HG02763 (cell line): ENCODE measurements around the gene MAPKAPK3.
"Not testable (repeated sequence)": the region's sequence is repeated elsewhere in the genome, so short reads cannot be mapped to it uniquely, and the experiment has no call there.

Source experiments
- ATAC-seq: cut with Tn5 transposase; IDR thresholded peaks from one replicate; pipeline ENCODE4 v1.9.1; 2021; ENCODE audit warnings: mild to moderate bottlenecking, moderate library complexity; ENCODE audit not compliant: unreplicated experiment

Gene MAPKAPK3

DNA sequence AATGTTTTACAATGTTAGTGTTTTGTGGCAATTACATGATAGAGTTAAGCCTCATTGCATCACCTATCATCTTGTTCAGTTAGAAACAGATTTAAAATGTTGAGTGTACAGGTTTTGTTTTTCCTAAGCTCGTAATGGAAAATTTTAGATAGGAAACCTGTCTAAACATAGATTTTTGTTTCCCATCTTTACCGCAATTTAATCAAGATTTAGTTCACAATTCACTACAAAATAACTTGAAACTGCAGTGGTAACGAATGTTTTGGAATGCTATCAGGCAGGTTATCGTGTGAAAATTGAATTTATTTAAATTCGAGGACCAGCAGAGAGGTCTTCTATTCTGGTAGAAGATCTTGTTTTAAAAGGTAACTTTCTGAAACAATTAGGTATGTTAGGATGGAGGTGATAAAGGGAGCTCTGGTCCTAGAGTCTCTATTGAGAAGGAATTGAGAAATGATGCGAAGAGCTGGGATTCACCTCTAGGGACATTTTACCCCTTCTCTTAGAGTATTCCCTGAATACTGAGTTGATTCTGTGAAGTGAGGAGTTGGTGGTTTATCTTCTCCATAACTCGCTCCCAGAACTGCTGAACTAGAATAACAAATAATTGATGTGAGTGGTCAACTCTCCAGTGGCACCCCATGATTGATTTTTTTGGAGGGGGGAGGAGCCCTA, 59.2 kb downstream of the MAPKAPK3 start:
- no peak for ATAC-seq

GRCh38 chr3:50687127-50687751, 70.3 kb downstream of the MAPKAPK3 start:
- no peak for ATAC-seq

DNA sequence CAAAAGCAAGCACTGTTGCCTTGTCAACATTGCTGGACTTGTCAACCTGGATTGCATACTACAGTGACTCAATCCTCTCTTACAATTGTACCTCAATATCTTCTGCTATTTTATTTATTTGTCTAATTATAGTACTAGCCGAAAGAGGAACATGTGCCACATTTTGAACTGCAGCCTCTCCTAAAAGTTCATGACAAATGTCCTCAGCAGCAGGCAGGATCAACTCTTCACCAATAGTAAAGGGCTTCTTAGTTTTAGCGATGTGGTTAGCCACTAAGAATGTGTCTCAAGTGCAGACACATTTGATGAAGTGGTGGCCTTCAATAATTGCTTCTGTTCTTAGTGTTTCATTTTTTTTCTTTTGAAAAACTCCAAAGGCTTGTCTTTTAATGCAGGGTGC, 71.0 kb downstream of the MAPKAPK3 start:
- no peak for ATAC-seq

- ATAC-seq = not testable (repeated sequence)
Observed at GRCh38 chr3:50688602-50689001, 71.7 kb downstream of the MAPKAPK3 start.

GRCh38 chr3:50689558-50689957, 72.6 kb downstream of the MAPKAPK3 start:
- no peak for ATAC-seq

DNA sequence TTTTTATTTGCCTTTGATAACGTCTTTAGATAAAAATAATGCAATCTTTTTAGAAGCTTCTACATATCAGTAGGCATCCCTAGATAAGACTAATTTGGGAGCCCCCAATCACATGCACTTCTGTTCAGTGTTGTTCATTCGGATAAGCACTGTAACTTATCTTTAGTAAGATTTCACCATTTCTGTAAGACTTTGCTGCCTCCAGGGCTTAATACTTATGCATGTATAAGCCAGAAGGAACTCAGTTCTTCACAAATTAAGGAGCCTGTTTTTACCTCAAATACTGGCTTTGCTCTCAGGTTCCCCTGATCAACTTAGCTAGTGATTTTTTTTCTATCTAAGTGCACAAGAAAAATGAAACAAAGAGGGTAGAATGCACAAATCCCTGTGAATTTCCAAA, 78.1 kb downstream of the MAPKAPK3 start:
- ATAC-seq = no peak

- ATAC-seq = no peak
Observed at GRCh38 chr3:50696276-50696675, 79.3 kb downstream of the MAPKAPK3 start.

GRCh38 chr3:50698269-50698668, 81.3 kb downstream of the MAPKAPK3 start:
- no peak for ATAC-seq
